ENCODE measurements around the gene RTN4RL1.
"Not testable (repeated sequence)": the region's sequence is repeated elsewhere in the genome, so short reads cannot be mapped to it uniquely, and the experiment has no call there.

RTN4RL1 gene

DNA sequence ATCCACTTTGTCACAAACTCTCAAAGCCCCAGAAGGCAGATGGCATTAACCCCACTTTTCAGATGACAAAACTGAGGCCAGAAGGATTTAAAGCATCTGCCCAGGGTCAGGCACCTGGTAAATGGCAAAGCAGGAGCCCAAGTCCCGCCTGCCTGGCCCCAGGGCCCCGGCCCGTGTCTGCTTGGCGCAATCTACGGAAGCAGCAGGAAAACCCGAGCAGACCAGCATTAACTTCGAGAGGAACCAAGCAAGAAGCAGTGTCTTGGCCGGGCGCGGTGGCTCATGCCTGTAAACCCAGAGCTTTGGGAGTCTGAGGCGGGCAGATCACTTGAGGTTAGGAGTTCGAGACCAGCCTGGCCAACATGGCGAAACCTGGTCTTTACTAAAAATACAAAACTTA lies 21.6 kb downstream of the RTN4RL1 start:
- DNase-seq (ENCODE audit: low read depth), result no peak

DNA sequence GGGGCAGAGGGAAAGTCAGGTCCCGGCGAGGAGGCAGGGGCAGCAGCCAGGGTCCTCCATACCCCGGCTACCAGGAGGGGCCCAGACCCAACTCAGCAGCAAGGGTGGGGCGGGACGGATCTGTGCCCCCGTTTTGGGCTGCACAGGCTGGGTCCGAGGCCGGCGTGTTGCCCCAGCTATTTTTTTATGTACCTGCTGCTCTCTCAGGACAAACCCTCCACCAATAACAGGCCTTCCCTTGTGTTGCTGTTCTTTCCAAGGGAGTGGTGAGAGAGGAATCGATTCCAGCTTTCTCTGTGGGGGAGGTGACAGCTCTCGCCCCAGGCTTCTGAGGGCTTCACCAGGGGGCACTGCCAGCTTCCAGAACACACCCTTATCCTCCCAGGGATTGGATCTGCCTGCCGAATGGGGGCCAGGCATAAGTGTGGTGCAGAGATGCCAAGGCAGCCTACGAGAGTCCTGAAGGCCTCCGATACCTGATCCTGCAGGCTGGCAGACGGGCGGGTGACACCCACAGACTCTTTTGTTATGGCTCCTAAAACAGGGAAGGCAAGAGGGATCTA lies 22.3 kb downstream of the RTN4RL1 start:
- DNase-seq (ENCODE audit: low read depth), result no peak

DNA sequence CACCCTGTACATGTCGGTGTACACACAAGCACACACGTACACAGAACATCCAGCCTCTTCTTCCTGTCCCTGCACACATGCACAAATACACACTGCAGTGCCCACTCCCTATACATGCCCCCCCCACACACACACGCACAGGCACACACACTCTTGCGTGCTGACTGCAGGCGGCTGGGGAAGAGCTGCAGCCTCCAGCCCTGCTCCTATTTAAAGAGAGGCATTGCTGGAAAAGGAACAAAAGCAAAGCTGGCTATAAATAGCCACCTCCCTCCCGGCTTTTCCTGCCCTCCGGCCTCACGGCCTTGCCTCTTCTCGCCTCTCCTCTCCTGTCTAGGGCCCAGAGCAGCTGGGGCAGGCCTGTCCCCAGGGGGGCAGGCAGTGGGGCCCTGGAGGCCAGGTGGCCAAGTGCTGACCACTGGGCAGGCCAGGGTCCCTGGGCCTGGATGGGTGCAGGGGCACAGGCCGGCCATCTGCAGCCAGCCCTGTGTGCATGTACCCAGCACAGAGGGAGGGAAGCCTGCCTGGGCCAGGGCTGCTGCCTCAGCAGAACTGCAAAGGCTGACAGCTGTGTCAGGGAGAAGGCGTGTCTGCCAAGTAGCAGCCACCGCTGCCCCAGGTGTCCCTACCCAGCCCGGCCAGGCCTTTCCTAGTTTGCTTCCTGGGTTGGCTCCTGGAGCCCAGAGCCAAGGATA lies 25.4 kb downstream of the RTN4RL1 start:
- DNase-seq (ENCODE audit: low read depth), result no peak

DNA sequence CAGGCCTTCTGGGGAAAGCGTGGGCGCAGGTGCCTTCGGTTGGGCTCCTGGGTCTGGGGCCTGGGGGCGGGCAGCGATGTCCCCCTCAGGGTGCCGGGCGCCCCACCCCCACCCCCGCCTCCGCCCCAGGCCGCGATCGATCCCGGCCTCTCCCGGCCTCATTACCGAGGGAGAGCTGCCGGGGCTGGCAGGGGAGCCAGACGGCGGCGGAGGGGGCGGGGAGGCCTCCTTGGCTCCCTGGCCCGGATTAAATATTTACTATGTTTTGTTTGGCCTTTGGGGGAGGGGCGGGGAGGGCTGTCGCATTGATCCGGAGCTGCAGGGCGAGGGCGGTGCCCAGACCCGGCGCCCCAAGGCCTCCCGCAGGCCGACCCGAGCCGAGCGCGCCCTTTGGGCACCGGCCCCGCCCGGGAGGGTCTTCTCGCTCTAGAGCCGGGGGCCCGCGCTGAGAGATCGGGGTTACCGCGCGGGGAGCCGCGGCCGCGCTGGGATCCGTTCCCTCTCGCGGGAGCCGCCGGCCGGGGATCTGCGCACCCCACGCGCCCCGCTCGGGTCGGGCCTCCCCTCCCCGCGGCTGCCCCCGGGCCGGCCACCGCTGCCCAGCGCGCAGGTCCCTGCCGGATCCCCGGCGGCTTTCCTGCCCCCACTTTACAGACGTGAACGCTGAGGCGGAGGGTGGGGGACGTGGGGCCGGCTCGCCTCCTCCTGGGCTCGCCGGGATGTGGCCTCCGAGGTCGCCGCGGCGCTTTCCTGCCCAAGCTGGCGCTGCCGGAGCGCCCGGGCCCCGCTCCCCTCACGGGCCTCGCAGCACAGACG lies 27.0 kb downstream of the RTN4RL1 start:
- DNase-seq (ENCODE audit: low read depth), result no peak

DNA sequence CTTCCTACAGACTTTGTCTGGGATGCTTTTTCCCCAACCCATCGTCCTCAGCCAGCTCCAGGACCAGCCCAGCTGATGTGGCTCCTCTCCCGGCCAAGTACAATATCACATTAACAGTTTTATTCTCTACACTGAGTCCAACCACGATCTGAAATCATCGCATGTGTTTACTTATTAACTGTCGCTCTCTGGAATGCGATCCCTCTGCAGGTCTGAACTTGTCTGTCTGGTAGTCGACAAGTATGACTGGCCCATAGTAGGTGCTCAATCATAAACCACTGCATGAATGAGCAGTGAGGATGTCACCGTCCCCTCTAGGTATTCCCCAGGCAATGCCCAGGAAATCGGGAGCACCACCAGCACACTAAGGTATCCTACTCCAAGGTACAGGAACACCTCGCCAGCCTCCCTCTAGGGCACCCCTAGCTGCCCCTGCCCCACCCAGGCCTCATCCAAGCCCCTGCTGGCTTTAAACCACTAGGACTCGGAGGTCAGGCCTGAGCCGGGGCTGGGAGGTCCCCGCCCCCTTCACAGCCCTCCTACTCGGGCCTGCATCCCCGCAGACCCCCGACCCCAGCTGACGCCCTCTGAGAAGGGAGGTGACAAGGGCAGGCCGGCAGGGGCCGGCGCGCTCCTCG lies 27.7 kb downstream of the RTN4RL1 start:
- no peak for DNase-seq (ENCODE audit: low read depth)

DNA sequence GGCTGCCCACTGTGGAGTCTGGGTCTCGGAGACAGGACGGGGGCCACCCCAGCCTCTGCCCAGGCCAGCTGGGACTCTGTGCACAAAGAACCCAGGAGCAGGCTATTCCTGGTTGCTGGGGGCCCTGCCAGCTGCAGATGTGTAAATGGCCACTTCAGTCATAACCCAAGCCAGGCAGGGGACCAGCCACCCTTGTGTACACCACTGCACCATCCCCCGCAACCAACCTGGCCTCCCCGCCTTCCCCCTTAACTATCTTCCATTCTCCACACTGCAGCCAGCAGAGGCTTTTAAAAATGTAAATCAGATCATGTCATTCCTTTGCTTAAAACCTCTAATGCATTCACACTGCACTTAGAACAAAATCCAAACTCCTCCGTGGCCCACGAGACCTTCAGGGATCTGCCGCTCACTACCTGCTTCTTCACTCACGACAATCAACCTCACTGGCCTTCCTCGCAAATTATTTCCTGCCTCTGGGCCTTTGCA lies 28.3 kb downstream of the RTN4RL1 start:
- no peak for DNase-seq (ENCODE audit: low read depth)

GRCh38 chr17:1995907-1996799 lies 29.0 kb downstream of the RTN4RL1 start:
- no peak for DNase-seq (ENCODE audit: low read depth)

DNA sequence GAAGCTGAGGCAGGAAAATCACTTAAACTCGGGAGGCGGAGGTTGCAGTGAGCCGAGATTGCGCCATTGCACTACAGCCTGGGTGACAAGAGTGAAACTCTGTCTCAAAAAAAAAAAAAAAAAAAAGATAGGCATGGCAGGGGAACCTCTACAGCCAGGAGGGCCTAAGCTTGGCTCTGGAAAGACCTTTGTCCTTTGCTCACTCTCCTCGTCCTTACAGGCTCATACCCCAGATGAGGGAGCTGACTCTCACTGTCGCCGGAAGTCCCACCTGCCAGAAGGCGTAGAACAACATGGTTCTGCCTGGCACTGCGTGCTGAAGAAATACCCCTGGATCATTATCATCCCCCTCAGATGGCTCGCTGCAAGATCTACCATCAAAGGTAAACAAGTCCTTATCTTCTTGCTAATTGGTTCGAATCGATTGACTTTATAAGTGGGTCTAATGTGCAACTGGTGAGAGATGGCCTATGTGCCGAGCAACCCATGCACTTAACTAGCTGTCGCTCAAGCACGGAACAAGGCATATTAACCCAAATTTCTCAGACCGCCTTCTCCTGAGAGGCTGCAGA lies 29.7 kb downstream of the RTN4RL1 start:
- DNase-seq (ENCODE audit: low read depth), result no peak

DNA sequence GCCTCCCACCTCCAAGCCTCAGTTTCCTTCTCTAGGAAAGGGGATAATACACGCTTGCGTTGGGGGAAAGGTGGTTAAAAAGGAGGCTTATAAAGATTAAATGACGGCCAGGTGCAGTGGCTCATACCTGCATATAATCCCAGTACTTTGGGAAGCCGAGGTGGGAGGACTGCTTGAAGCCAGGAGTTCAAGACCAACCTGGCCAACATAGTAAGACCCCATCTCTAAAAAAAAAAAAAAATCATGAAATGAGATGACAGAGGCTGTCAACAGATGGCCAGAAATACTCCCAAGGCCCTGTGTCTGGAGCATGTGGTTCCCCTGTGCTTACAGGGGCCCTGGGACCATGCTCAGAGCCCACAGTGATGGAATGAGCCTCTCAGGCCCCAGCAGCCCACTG lies 30.4 kb downstream of the RTN4RL1 start:
- DNase-seq (ENCODE audit: low read depth), result no peak

DNA sequence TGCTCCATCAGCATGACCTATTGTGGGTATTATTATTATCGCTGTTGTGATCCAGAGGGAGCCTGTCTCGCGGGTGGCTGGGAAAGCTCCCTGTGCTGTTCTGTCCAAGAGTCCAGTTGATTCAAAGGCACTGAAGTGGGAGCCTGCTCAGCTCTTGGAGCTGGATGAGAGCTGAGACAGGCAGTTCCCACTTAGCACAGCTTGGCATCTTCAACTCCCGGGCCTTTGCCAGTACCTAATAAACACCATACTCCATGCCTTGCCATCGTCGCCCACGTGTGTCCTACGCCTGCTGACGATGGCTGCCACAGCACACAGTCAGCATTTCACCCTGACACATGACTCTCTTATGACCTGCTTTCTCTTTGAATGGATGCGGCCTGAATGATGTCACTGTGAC lies 32.6 kb downstream of the RTN4RL1 start:
- no peak for DNase-seq (ENCODE audit: low read depth)

DNA sequence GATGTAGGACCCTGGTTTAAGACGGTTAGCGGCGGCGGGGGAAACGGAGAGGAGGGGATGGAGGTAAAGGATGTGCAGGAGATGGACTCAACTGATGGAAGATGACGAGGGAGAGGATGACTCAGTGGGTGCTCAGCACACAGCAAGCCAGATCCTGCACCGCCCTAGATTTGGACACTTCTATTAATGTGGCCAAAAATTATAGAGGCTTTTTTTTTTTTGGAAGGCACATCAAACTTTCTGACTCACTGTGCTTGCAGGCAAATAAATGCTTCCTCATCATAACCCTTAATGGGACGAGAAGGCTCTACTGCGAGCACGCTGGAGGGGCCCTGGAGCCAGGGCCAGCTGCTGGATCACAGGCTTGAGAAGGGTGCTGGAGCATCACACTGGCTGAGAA lies 36.0 kb downstream of the RTN4RL1 start:
- no peak for DNase-seq (ENCODE audit: low read depth)

GRCh38 chr17:1986783-1987451 lies 38.2 kb downstream of the RTN4RL1 start:
- DNase-seq (ENCODE audit: low read depth), result no peak

DNA sequence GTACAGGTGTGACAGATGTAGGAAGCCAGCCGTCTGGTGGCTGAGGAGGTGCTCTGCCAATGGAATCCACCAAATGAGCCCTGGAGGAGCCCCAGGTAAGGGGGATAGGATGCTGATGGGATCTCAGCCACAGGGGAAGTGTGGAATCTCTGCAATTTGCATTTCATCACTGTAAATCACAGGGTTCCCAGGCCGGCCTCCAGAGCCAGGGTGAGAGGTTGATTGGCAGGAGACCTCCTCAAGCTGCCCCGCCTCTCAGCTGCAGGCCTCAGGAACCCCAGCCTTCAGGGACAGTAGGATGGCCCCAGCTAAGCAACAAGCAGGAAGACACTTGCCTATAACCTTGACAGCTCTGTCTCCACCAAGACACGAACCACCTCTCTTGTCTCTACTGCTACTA lies 39.4 kb downstream of the RTN4RL1 start:
- no peak for DNase-seq (ENCODE audit: low read depth)

- no peak for DNase-seq (ENCODE audit: low read depth)
These were observed 40.0 kb downstream of the RTN4RL1 start for GRCh38 chr17:1985093-1985492.

GRCh38 chr17:1982793-1983366 lies 42.3 kb downstream of the RTN4RL1 start:
- DNase-seq (ENCODE audit: low read depth), result not testable (repeated sequence)

GRCh38 chr17:1980665-1981250 lies 44.4 kb downstream of the RTN4RL1 start:
- no peak for DNase-seq (ENCODE audit: low read depth)

DNA sequence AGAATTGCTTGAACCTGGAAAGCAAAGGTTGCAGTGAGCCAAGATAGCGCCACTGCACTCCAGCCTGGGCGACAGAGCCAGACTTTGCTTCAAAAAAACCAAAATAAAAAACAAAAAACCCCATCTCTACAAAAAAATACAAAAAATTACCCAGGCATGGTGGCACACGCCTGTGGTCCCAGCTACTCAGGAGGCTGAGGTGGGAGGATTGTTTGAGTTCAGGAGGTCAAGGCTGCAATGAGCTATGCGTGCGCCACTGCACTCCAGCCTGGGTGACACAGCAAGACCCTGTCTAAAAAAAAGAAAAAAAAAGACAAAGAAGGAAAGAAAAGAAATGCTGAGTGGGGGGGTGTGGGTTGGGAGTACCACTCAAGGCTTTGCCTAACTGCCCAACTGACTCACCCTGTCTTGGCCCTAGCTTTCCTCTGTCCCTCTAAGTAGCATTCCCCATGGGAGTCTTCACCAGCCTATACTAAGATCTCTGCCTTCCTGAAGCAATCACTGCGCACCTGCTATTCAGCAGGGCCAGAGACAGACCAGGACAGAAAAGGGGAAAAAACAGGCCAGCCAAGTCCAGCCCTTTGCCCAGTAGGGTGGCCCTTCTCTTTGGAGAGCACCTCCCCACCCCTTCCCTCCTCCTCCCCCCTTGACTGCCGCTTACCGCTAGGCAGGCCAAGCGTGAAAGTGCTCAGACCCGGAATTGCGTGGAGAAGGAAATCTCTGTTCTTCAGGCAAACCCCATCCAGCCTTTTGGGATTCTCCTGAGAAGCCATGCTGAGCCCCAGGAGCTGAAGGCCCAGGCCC lies 45.8 kb downstream of the RTN4RL1 start:
- no peak for DNase-seq (ENCODE audit: low read depth)

GRCh38 chr17:1978396-1978949 lies 46.7 kb downstream of the RTN4RL1 start:
- DNase-seq (ENCODE audit: low read depth), result no peak

Data from stimulated activated CD8-positive, alpha-beta memory T cell treated with anti-CD3 and anti-CD28 coated beads, Interleukin-15, amount 100 ng/mL, for 1 hour (primary cell).